Head of caudate nucleus (tissue), 42 donors: Measurements from ENCODE around the gene FARSB.
"Not testable (repeated sequence)": the region's sequence is repeated elsewhere in the genome, so short reads cannot be mapped to it uniquely, and the experiment has no call there.

Experiments used
- DNase-seq, 42 donors: peaks; one replicate each; pipeline versions ENCODE4 v3.0.0 to v3.0.0-alpha.2; 2020 to 2021; ENCODE audit warnings: mixed read lengths in 7 of 42
- intact Hi-C: fragments of 100-400 bp; cut with DNase I; formaldehyde crosslinking; loops from one replicate; pipeline ENCODE4 v1.15.0; 2022

Gene FARSB

GRCh38 chr2:222615320-222615719, 40.6 kb downstream of the FARSB start:
- intact Hi-C loops: loop anchor here (10.0 kb wide), 1 partner anchor 551 kb away; no protein-coding TSS in a partner anchor
- DNase-seq: no peak

- intact Hi-C loops: loop anchor here (10.0 kb wide), 1 partner anchor 549 kb away; no protein-coding TSS in a partner anchor
- peak in 9 of 42 donors; percentile 16 to 50 (median 24) for DNase-seq
Measured at GRCh38 chr2:222613715-222614331, 42.1 kb downstream of the FARSB start.

GRCh38 chr2:222611684-222612083, 44.2 kb downstream of the FARSB start:
- intact Hi-C loops: loop anchor here (10.0 kb wide), 1 partner anchor 547 kb away; no protein-coding TSS in a partner anchor

GRCh38 chr2:222610746-222611145, 45.1 kb downstream of the FARSB start:
- peak in 1 of 42 donors; percentile 11 for DNase-seq
- intact Hi-C loops: loop anchor here (10.0 kb wide), 1 partner anchor 546 kb away; no protein-coding TSS in a partner anchor

More at GRCh38 chr2:222611684-222612083, 44.2 kb downstream of the FARSB start:
- DNase-seq: no peak

- DNase-seq: no peak
- intact Hi-C loops: no loop called here
Measured at GRCh38 chr2:222609381-222609780, 46.5 kb downstream of the FARSB start.

- no peak for DNase-seq
- intact Hi-C loops: no loop called here
Measured at GRCh38 chr2:222608081-222608480, 47.8 kb downstream of the FARSB start.

GRCh38 chr2:222606306-222606705, 49.6 kb downstream of the FARSB start:
- DNase-seq: no peak
- intact Hi-C loops: no loop called here

- no peak for DNase-seq
- intact Hi-C loops: no loop called here
Measured at GRCh38 chr2:222604749-222605515, 51.0 kb downstream of the FARSB start.

GRCh38 chr2:222603501-222603900, 52.4 kb downstream of the FARSB start:
- intact Hi-C loops: no loop called here
- DNase-seq: no peak

GRCh38 chr2:222598611-222599010, 57.3 kb downstream of the FARSB start:
- no peak for DNase-seq
- intact Hi-C loops: no loop called here

- DNase-seq: no peak
- intact Hi-C loops: no loop called here
Measured at GRCh38 chr2:222595581-222595980, 60.3 kb downstream of the FARSB start.

- DNase-seq: peak in 4 of 42 donors; percentile 20 to 58 (median 39)
- intact Hi-C loops: no loop called here
Measured at GRCh38 chr2:222594679-222595078, 61.2 kb downstream of the FARSB start.

GRCh38 chr2:222592176-222592575, 63.7 kb downstream of the FARSB start:
- intact Hi-C loops: no loop called here
- DNase-seq: no peak

GRCh38 chr2:222591661-222592060, 64.2 kb downstream of the FARSB start:
- intact Hi-C loops: no loop called here
- DNase-seq: no peak

GRCh38 chr2:222584589-222584988, 71.3 kb downstream of the FARSB start:
- DNase-seq, intact Hi-C loops: not testable (repeated sequence)

- intact Hi-C loops: no loop called here
- DNase-seq: no peak
Measured at GRCh38 chr2:222582928-222583327, 73.0 kb downstream of the FARSB start.

GRCh38 chr2:222577341-222577740, 78.6 kb downstream of the FARSB start:
- no peak for DNase-seq
- intact Hi-C loops: no loop called here

- no peak for DNase-seq
- intact Hi-C loops: no loop called here
Measured at GRCh38 chr2:222576171-222577081, 79.5 kb downstream of the FARSB start.

GRCh38 chr2:222575618-222576017, 80.3 kb downstream of the FARSB start:
- intact Hi-C loops: no loop called here
- DNase-seq: no peak
